Measurements from ENCODE around the gene BACH1. TPM values are rescaled to one million over a fixed set of nuclear protein-coding genes. Genes with fewer than 3 reads are reported as not detected.
A peak's percentile ranks its signal among the peaks of the same experiment; 100 is the strongest.

The BACH1 gene
- total and polyA plus RNA-seq, 10 donors: 6.7 to 131 (median 89.5) TPM

DNA sequence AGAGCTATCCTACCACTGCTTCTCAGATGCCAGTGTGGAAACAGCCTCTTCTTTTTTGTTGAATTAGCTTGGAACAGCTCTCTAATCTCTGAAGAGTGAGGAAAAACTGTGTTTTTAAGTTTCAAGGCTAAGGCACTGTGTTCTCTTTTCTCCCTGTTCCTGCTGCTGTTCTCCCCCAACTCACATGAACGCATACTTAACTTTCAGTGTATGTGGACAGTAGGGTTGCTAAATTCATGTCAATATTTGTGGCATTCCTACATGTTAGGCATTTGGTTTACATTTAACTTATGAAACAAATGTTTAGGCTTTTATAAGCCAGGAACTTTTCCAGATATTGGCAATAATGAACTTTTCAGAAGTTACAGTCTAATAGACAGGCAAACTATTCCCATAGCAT is 6.8 kb downstream of the BACH1 start:
- peak overlapping the region in 7 of 8 donors; percentile 25 to 100 (median 47) for H3K27ac ChIP-seq
- TF ChIP-seq POLR2A (IDR thresholded peaks at IDR 0.05) (no peak), POLR2AphosphoS5 (IDR thresholded peaks at IDR 0.05) (no peak)
- TF ChIP-seq, protein P1, sequence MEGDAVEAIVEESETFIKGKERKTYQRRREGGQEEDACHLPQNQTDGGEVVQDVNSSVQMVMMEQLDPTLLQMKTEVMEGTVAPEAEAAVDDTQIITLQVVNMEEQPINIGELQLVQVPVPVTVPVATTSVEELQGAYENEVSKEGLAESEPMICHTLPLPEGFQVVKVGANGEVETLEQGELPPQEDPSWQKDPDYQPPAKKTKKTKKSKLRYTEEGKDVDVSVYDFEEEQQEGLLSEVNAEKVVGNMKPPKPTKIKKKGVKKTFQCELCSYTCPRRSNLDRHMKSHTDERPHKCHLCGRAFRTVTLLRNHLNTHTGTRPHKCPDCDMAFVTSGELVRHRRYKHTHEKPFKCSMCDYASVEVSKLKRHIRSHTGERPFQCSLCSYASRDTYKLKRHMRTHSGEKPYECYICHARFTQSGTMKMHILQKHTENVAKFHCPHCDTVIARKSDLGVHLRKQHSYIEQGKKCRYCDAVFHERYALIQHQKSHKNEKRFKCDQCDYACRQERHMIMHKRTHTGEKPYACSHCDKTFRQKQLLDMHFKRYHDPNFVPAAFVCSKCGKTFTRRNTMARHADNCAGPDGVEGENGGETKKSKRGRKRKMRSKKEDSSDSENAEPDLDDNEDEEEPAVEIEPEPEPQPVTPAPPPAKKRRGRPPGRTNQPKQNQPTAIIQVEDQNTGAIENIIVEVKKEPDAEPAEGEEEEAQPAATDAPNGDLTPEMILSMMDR (IDR thresholded peaks at IDR 0.05 in 8 of 11, conservative IDR thresholded peaks at IDR 0.05 in 3 of 11): no peak
- H3K36me3 ChIP-seq: peaks cover 0 to 2% (median 0%) of the 10 kb centered on the region in 6 donors
- H3K27me3 ChIP-seq (replicated peaks in 1 of 7): no peaks in the 10 kb centered on the region
- no peak for DNase-seq
- WGBS, 5 donors: 0 to 90% (median 70%) methylated on average over 1 of the region's 1 CpG
- intact Hi-C loops (cut with DNase I; ENCODE audit: low total_unique reads): no loop called here
- H3K4me1 ChIP-seq: peaks cover 56 to 100% (median 81%) of the 10 kb centered on the region in 6 donors
- H3K9me3 ChIP-seq: no peaks in the 10 kb centered on the region
- no peak overlapping the region for H3K4me3 ChIP-seq

DNA sequence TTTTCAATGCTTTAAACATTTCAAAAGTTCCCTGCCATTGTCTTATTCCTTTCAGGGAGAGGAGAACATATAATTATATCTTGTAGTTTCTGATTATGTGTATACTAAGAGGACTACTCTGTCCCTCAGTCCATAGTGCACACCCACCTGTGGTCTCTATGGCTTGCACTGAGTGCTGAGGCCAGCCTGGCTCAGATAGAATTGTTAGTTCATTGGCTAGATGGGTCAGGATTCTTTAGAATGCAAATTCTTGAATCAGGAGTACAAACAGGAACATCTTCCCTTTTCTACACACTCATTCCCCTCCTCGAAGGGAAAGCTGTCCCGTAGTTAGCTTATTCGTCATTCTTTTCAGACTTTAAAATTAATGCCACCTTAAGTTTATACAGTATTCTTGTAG is 8.2 kb downstream of the BACH1 start:
- H3K27ac ChIP-seq: peak overlapping the region in 2 of 8 donors; percentile 68 to 100
- no peak for DNase-seq
- 67 to 81% (median 69%) methylated on average over 3 of the region's 3 CpGs for WGBS, 5 donors
- peaks cover 47 to 100% (median 73%) of the 10 kb centered on the region in 6 donors for H3K4me1 ChIP-seq
- peaks cover 0 to 5% (median 0%) of the 10 kb centered on the region in 6 donors for H3K36me3 ChIP-seq
- H3K9me3 ChIP-seq: no peaks in the 10 kb centered on the region
- H3K27me3 ChIP-seq (replicated peaks in 1 of 7): no peaks in the 10 kb centered on the region
- TF ChIP-seq, protein P1 (IDR thresholded peaks at IDR 0.05 in 8 of 11, conservative IDR thresholded peaks at IDR 0.05 in 3 of 11): no peak
- no peak for TF ChIP-seq POLR2A (IDR thresholded peaks at IDR 0.05)
- TF ChIP-seq POLR2AphosphoS5 (IDR thresholded peaks at IDR 0.05): no peak
- H3K4me3 ChIP-seq: no peak overlapping the region
- intact Hi-C loops (cut with DNase I; ENCODE audit: low total_unique reads): no loop called here

DNA sequence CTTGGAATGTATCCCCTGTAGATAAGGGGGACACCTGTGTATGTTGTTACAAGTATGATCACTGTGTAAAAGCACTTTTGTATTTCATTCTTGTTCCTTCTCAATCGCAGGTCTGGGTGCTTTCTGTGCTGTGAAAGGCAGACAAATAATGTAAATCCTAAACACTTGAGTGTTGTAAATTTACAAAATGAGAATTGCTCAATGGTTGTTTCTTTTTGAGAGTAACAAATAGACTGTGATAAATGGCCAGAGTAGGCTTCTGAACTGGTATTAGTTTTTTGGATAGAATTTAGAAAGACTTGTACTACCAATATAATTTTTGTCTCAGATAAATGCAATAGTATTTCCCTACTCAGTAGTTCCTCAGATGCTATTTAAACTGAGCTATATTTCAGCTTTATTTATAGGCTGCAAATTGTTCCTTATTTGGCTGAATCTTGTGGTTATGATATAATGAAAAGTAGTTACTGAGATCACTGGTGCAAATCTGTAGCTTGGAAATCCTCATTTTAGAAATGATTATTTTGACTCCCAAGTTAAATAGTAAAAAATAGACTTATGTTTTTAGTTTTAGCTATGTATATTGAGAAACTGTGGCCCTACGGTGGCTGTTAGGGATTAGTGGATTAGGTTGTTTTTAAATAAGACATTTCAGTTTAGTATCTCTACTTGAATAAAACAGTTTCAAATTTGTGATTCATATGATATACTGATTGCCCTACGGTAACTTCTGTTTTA is 9.2 kb downstream of the BACH1 start:
- Histone ChIP-seq H3K27me3 (replicated peaks in 1 of 7) (no peaks in the 10 kb centered on the region), H3K4me1 (peaks cover 37 to 99% (median 65%) of the 10 kb centered on the region in 6 donors), H3K9me3 (no peaks in the 10 kb centered on the region), H3K36me3 (peaks cover 0 to 5% (median 0%) of the 10 kb centered on the region in 6 donors), H3K4me3 (no peak overlapping the region), H3K27ac (peak overlapping the region in 3 of 8 donors; percentile 27 to 100 (median 68))
- intact Hi-C loops (cut with DNase I; ENCODE audit: low total_unique reads): no loop called here
- TF ChIP-seq POLR2A (IDR thresholded peaks at IDR 0.05): no peak
- TF ChIP-seq, protein P1 (IDR thresholded peaks at IDR 0.05 in 8 of 11, conservative IDR thresholded peaks at IDR 0.05 in 3 of 11): no peak
- TF ChIP-seq POLR2AphosphoS5 (IDR thresholded peaks at IDR 0.05): no peak
- 57 to 73% (median 70%) methylated on average over 3 of the region's 3 CpGs for WGBS, 5 donors
- no peak for DNase-seq

DNA sequence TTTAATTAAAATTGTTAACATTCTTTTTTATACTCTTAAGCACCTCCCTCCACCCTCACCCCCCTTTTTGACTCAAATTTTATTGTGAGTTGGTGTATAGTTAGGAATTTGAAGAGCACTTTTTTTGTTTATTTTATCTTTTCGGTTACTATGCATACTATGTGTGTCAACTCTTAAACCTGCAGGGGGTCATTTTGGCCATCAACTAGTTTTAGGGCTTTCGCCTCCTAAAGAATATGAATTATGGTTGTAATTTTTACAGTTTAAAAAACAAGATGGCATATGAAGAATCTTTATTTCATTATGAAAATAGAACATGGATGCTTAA is 9.7 kb downstream of the BACH1 start:
- Histone ChIP-seq H3K36me3 (peaks cover 0 to 5% (median 0%) of the 10 kb centered on the region in 6 donors), H3K9me3 (no peaks in the 10 kb centered on the region), H3K27ac (no peak overlapping the region), H3K27me3 (replicated peaks in 1 of 7) (no peaks in the 10 kb centered on the region), H3K4me1 (peaks cover 35 to 99% (median 64%) of the 10 kb centered on the region in 6 donors), H3K4me3 (no peak overlapping the region)
- TF ChIP-seq POLR2AphosphoS5 (IDR thresholded peaks at IDR 0.05): no peak
- TF ChIP-seq, protein P1 (IDR thresholded peaks at IDR 0.05 in 8 of 11, conservative IDR thresholded peaks at IDR 0.05 in 3 of 11): no peak
- no peak for TF ChIP-seq POLR2A (IDR thresholded peaks at IDR 0.05)
- no peak for DNase-seq
- intact Hi-C loops (cut with DNase I; ENCODE audit: low total_unique reads): no loop called here
- WGBS, 5 donors: 90 to 99% (median 95%) methylated on average over 2 of the region's 2 CpGs
